Rectal smooth muscle tissue (tissue), 1 donor: Measurements from ENCODE around the gene PIANP.
"Not testable (repeated sequence)": the region's sequence is repeated elsewhere in the genome, so short reads cannot be mapped to it uniquely, and the experiment has no call there.

Experiments
- H3K27ac ChIP-seq: one replicate; pipeline ENCODE4 v1.7.0; 2013; ENCODE audit warnings: low read depth, low read length, inconsistent platforms
- H3K27me3 ChIP-seq: one replicate; pipeline ENCODE4 v1.7.0; 2013; ENCODE audit warnings: low read length; ENCODE audit not compliant: control insufficient read depth, insufficient read depth
- H3K36me3 ChIP-seq: one replicate; pipeline ENCODE4 v1.7.0; 2013; ENCODE audit warnings: low read length; ENCODE audit not compliant: control insufficient read depth, insufficient read depth
- H3K4me1 ChIP-seq: one replicate; pipeline ENCODE4 v1.7.0; 2013; ENCODE audit warnings: low read length; ENCODE audit not compliant: control insufficient read depth, insufficient read depth
- H3K4me3 ChIP-seq: one replicate; pipeline ENCODE4 v1.7.0; 2013; ENCODE audit warnings: low read length
- H3K9ac ChIP-seq: one replicate; pipeline ENCODE4 v1.7.0; 2013; ENCODE audit warnings: low read length

The PIANP gene

DNA sequence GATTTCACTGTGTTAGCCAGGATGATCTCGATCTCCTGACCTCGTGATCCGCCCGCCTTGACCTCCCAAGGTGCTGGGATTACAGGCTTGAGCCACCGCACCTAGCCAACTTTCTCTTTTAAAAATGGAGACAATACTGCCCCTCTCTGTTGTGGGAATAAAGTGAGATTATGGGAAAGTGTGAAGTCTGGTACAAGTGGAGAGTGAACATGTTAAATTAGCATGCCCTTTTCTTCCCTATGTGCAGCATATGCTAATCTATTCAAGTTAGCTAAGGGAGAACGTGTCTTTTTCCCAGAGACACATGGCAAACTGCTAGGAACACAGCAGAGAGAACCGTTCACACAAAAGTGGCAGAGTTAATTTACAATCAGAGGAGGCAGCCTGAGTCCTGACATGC lies 24.7 kb upstream of the PIANP start:
- H3K27ac ChIP-seq = no peak overlapping the region

DNA sequence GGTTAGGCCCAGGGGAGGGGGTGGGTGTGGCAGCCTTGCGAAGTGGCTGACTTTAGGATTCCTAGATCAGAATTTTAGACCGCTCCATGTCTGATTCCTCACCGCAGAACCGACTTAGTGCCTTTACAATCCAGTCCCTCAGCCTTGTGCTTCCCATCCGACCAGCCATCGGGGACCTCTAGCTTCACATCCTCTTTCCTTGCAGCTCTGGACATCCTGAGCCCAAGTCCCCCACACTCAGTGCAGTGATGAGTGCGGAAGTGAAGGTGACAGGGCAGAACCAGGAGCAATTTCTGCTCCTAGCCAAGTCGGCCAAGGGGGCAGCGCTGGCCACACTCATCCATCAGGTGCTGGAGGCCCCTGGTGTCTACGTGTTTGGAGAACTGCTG lies 23.8 kb upstream of the PIANP start:
- peak overlapping the region; percentile 71 for H3K9ac ChIP-seq
- H3K4me3 ChIP-seq = peak overlapping the region; percentile 77

More for the DNA sequence above, 24.7 kb upstream of the PIANP start:
- Histone ChIP-seq H3K4me3 (no peak overlapping the region), H3K4me1 (peaks cover 4% of the 10 kb centered on the region), H3K36me3 (peaks cover 19% of the 10 kb centered on the region), H3K9ac (no peak overlapping the region), H3K27me3 (no peaks in the 10 kb centered on the region)

DNA sequence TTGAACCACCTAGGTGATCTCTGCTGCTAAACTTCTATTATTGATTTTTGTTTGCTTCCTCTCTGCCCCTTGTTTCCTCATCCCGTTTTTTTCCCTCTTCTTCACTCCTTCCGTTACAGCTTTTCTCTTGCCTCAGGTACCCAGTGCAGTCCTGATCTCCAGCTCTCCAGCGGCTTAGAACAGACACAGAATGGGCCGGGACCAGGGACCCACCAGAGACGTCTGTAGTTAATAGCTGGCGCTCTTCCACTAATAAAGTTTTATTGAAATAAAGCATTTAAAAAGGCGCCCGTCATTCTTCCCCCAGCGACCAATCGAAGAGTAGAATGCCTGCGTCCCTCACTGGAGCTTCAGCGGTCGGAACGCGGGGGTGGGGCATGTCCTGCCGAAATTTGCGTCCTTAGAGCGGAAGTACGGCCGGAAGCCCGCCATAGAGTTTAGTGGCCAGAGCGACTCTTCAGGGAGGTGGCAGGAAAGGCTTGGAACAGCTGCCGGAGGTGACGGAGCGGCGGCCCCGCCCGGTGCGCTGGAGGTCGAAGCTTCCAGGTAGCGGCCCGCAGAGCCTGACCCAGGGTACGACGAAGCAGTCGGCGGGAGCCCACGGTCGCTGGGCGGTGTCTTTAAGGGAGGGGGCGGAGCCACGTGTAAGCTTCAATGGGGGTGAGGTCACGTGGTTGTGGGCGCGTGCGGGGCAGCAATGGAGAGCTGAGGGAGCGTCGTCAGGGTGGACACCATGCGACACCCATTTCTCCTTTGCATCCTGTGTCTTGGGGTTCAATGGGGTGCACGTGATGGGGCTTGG lies 23.2 kb upstream of the PIANP start, which contains the start of gene COPS7A:
TSS of gene COPS7A (plus strand) at position 440 of the 802 bp plus-strand sequence. CDS start 611 bp downstream, outside the sequence.
- H3K27ac ChIP-seq = peak within 1 kb of the TSS; percentile 93
- H3K9ac ChIP-seq = peak within 1 kb of the TSS; percentile 71
- peaks cover 6% of the 10 kb centered on the region for H3K36me3 ChIP-seq
- H3K27me3 ChIP-seq = no peaks in the 10 kb centered on the region
- H3K4me1 ChIP-seq = peaks cover 4% of the 10 kb centered on the region
- peak within 1 kb of the TSS; percentile 77 for H3K4me3 ChIP-seq

More for the DNA sequence above, 23.8 kb upstream of the PIANP start:
- peak overlapping the region; percentile 93 for H3K27ac ChIP-seq
- H3K36me3 ChIP-seq = peaks cover 10% of the 10 kb centered on the region
- H3K4me1 ChIP-seq = peaks cover 4% of the 10 kb centered on the region
- no peaks in the 10 kb centered on the region for H3K27me3 ChIP-seq

DNA sequence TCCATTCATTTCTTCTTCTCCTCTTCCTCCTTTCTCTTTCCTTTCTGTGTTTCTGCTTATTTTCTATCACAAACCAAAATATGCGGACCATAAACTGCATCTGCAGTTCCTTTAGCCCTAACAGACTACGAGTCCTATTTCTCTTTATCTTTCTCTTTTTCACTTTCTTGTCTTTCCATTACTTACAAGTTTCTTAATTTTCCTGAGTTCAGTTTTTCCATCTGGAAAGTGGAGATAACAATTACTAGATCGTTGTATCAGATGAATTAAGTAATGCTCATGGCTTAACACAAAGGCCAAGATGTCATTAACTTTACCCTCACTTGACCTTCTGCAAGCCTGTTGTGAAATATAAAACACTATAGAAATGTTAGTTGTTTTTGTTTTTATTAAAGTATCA lies 22.2 kb upstream of the PIANP start:
- no peak overlapping the region for H3K9ac ChIP-seq
- no peaks in the 10 kb centered on the region for H3K27me3 ChIP-seq
- peaks cover 4% of the 10 kb centered on the region for H3K4me1 ChIP-seq
- no peak overlapping the region for H3K27ac ChIP-seq
- H3K4me3 ChIP-seq = no peak overlapping the region
- no peaks in the 10 kb centered on the region for H3K36me3 ChIP-seq

DNA sequence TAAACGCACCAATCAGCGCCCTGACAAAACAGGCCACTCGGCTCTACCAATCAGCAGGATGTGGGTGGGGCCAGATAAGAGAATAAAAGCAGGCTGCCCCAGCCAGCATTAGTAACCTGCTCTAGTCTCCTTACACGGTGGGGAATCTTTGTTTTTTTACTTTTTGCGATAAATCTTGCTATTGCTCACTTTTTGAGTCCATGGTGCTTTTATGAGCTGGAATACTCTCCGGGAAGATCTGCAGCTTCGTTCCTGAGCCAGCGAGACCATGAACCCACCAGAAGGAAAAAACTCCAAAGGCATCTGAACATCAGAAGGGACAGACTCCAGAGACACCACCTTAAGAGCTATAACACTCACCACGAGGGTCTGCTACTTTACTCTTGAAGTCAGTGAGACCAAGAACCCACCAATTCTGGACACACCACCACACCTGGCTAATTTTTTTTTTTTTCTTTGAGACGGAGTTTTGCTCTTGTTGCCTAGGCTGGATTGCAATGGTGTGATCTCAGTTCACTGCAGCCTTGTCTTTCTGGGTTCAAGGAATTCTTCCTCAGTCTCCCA lies 16.3 kb upstream of the PIANP start:
- no peak overlapping the region for H3K9ac ChIP-seq
- no peaks in the 10 kb centered on the region for H3K27me3 ChIP-seq
- no peak overlapping the region for H3K27ac ChIP-seq
- H3K4me1 ChIP-seq = no peaks in the 10 kb centered on the region
- no peaks in the 10 kb centered on the region for H3K36me3 ChIP-seq
- no peak overlapping the region for H3K4me3 ChIP-seq

DNA sequence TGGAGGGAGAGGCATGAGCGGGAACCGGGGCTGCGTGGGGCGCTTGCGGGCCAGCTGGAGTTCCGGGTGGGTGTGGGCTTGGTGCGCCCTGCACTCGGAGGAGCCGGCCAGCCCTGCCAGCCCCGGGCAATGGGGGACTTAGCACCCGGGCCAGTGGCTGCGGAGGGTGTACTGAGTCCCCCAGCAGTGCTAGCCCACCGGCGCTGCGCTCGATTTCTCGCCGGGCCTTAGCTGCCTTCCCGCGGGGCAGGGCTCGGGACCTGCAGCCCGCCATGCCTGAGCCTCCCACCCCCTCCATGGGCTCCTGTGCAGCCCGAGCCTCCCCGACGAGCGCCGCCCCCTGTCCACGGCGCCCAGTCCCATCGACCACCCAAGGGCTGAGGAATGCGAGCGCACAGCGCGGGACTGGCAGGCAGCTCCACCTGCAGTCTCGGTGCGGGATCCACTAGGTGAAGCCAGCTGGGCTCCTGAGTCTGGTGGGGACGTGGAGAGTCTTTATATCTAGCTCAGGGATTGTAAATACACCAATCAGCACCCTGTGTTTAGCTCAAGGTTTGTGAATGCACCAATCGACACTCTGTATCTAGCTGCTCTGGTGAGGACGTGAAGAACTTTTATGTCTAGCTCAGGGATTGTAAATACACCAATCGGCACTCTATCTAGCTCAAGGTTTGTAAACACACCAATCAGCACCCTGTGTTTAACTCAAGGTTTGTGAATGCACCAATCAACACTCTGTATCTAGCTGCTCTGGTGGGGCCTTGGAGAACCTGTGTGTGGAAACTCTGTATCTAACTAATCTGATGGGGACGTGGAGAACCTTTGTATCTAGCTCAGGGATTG lies 15.6 kb upstream of the PIANP start:
- not testable (repeated sequence) for H3K4me1 ChIP-seq, H3K4me3 ChIP-seq, H3K27ac ChIP-seq, H3K9ac ChIP-seq, H3K27me3 ChIP-seq, H3K36me3 ChIP-seq

DNA sequence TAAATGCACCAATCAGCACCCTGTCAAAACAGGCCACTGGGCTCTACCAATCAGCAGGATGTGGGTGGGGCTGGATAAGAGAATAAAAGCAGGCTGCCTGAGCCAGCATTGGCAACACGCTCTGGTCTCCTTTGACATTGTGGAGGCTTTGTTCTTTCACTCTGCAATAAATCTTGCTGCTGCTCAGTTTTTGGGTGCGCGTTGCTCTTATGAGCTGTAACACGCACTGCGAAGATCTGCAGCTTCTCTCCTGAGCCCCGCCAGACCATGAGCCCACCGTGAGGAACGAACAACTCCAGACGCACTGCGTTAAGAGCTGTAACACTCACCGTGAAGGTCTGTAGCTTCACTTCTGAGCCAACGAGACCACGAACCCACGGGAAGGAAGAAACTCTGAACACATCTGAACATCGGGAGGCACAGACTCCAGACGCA lies 8.4 kb upstream of the PIANP start:
- Histone ChIP-seq H3K27ac (no peak overlapping the region), H3K27me3 (no peaks in the 10 kb centered on the region), H3K36me3 (no peaks in the 10 kb centered on the region), H3K4me3 (no peak overlapping the region), H3K4me1 (no peaks in the 10 kb centered on the region), H3K9ac (no peak overlapping the region)

DNA sequence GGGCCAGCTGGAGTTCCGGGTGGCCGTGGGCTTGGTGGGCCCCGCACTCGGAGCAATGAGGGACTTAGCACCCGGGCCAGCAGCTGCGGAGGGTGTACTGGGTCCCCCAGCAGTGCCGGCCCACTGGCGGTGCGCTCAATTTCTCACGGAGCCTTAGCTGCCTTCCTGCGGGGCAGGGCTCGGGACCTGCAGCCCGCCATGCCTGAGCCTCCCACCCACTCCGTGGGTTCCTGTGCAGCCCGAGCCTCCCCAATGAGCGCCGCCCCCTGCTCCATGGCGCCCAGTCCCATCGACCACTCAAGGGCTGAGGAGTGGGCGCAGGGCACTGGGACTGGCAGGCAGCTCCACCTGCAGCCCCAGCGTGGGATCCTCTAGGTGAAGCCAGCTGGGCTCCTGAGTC lies 7.7 kb upstream of the PIANP start:
- H3K9ac ChIP-seq, H3K4me3 ChIP-seq, H3K27me3 ChIP-seq, H3K4me1 ChIP-seq, H3K27ac ChIP-seq, H3K36me3 ChIP-seq: not testable (repeated sequence)

DNA sequence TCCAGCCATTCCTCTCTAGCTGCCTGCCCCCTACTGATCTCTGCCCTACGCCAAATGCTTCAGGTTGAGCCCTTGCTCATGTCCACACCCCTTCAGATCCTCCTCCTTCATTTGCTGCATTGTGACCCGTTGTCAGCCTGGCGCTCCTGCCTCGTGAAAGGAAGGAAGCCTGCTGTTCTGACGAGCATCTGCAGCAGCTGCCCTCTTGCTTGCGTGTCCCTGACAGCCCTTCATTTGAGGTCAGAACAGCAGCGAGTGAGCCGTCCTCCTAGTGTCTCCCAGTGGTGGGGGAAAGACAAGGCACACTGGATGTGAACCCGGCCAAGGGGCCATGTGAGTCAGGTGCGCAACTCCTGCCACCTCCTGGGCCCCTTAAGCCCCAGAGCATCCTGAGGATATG lies 3.0 kb upstream of the PIANP start:
- peaks cover 21% of the 10 kb centered on the region for H3K27me3 ChIP-seq
- H3K4me3 ChIP-seq = no peak overlapping the region
- H3K4me1 ChIP-seq = no peaks in the 10 kb centered on the region
- no peaks in the 10 kb centered on the region for H3K36me3 ChIP-seq
- H3K27ac ChIP-seq = no peak overlapping the region
- no peak overlapping the region for H3K9ac ChIP-seq

DNA sequence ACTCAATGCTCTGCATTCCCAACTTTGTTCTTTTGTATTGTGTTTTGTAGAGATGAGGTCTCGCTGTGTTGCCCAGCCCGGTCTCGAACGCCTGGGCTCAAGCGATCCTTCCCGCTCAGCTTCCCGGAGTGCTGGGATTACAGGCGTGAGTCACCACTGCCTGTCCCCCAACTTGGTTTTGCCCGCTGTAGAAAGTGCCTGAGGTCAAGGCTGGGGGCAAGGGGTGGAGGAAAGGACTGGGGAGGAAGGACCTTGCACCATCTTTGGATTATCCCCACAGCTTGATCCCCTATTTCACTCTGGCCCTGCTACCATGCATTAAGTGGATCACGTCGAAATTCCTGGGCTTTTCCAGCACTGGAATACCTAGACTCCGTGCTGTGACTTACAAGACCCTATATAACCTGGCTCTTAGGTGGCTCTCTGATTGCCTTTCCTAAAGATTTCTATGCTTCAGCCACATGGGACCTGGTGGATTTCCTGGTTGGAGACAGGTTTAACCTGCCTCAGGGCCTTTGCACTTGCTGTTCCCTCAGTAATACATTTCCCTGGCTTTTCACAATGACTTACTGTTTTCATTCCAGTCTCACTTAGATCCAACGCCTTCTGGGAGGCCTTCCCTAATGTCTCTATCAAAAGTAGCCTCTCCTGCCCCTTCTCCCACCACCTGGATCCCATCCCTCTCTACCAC lies 608 bp upstream of the PIANP start:
- Histone ChIP-seq H3K9ac (no peak overlapping the region), H3K27me3 (peaks cover 26% of the 10 kb centered on the region), H3K36me3 (no peaks in the 10 kb centered on the region), H3K27ac (no peak overlapping the region), H3K4me3 (peak overlapping the region; percentile 52), H3K4me1 (no peaks in the 10 kb centered on the region)

DNA sequence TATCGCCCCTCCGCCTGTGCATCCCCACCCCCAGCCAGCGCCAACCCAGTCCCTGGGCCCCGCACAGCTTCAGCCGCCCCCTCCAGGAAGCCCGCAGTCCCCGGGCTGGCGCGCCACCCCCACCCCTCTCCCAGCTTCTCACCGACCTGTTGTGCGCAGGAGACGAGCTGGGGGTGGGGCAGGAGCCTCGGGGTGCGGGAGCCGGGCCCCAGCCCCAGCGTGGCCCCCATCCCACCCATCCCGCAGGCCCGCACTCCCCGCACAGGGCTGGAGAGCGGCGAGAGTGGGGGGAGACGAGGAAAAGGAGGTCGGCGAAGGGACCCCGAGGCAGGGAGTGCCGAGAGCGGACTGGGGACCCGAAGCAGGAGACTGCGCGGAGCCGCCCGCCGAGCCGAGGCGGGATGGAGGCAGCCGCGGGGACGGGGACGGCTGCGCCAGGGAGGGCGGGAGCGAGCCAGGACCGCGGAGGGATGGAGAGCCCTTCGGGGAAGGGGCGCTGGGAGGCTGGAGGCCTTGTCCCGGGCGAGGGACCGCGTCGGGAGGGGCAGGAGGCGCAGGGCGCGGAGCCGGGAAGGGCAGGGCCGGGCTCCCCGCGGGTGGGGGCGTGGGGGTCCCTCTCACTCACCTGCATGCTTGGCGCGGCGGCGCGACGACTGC lies 498 bp downstream of the PIANP start:
- no peak overlapping the region for H3K27ac ChIP-seq
- peaks cover 26% of the 10 kb centered on the region for H3K27me3 ChIP-seq
- H3K9ac ChIP-seq = no peak overlapping the region
- H3K4me3 ChIP-seq = peak overlapping the region; percentile 59
- no peaks in the 10 kb centered on the region for H3K4me1 ChIP-seq
- H3K36me3 ChIP-seq = no peaks in the 10 kb centered on the region
